22Rv1 (cell line): ENCODE measurements around the gene CCDC43.
A peak's percentile ranks its signal among the peaks of the same experiment; 100 is the strongest.

ENCODE experiments used
- H3K27ac ChIP-seq: fragments of 450-650 bp; 2 replicates; pipeline ENCODE4 v1.5.1; 2017
- CTCF ChIP-seq: fragments of 450-650 bp; IDR thresholded peaks from 2 replicates; pipeline ENCODE4 v1.5.1; 2017; ENCODE audit warnings: mild to moderate bottlenecking
- ZFX ChIP-seq: fragments of 450-650 bp; IDR thresholded peaks from 2 replicates; pipeline ENCODE4 v1.6.1; 2017; ENCODE audit warnings: antibody characterized with exemption, borderline replicate concordance

Gene CCDC43

GRCh38 chr17:44663095-44663494 is 26.5 kb downstream of the CCDC43 start:
- TF ChIP-seq ZFX (no peak), CTCF (no peak)
- H3K27ac ChIP-seq, result no peak overlapping the region

- no peak overlapping the region for H3K27ac ChIP-seq
- TF ChIP-seq ZFX (no peak), CTCF (no peak)
Measured at GRCh38 chr17:44661835-44662234, 27.7 kb downstream of the CCDC43 start.

- TF ChIP-seq ZFX, result no peak
- TF ChIP-seq CTCF, result peak; percentile 78
- peak within 1 kb of the TSS; percentile 56 for H3K27ac ChIP-seq
Measured at GRCh38 chr17:44655983-44656710, 33.4 kb downstream of the CCDC43 start, which contains the start of gene MEIOC. Gene MEIOC, plus strand, starts transcription at chr17:44656468. Its CDS starts 146 bp downstream, at chr17:44656614.

GRCh38 chr17:44653954-44654353 is 35.6 kb downstream of the CCDC43 start:
- no peak overlapping the region for H3K27ac ChIP-seq
- TF ChIP-seq ZFX, result no peak
- TF ChIP-seq CTCF, result no peak

GRCh38 chr17:44653384-44653783 is 36.2 kb downstream of the CCDC43 start:
- TF ChIP-seq ZFX (no peak), CTCF (no peak)
- no peak overlapping the region for H3K27ac ChIP-seq

- TF ChIP-seq ZFX (no peak), CTCF (no peak)
- H3K27ac ChIP-seq, result no peak overlapping the region
Measured at GRCh38 chr17:44652727-44653126, 36.8 kb downstream of the CCDC43 start.

- TF ChIP-seq ZFX, result no peak
- TF ChIP-seq CTCF, result no peak
- H3K27ac ChIP-seq, result no peak overlapping the region
Measured at GRCh38 chr17:44651228-44651627, 38.3 kb downstream of the CCDC43 start.
